ENCODE data around the gene ZNF792. TPM values are rescaled to one million over a fixed set of nuclear protein-coding genes. Genes with fewer than 3 reads are reported as not detected.

The ZNF792 gene
- total RNA-seq, 1 experiment from 2014 or later = 15.4 TPM

- ChIA-PET CTCF (no interaction called here), POLR2A (ENCODE audit: low non-redundant PET) (interaction anchor here (0.6 kb wide), 1 partner anchor 17 kb away, joined by 3 read pairs; no protein-coding TSS in a partner anchor)
- intact Hi-C loops (cut with micrococcal nuclease; ENCODE audit: unreplicated experiment) = no loop called here
These were observed 33.1 kb upstream of the ZNF792 start for GRCh38 chr19:34997071-34997617.

DNA sequence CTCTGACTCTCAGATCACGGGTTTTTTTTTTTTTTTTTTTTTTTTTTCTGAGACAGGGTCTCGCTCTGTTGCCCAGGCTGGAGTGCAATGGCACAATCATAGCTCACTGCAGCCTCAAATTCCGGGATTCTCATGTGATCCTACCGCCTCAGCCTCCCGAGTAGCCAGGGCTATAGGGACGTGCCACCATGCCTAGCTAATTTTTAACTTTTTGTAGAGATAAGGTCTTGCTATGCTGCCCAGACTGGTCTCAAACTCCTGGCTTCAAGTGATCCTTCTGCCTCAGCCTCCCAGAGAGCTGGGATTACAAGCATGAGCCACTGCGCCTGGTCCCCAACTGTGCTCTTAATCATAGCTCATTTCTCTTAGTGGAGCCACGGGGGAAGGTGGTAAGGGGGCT, 31.5 kb upstream of the ZNF792 start:
- no TSS peak for BruUV-seq (replicated peaks)
- Histone ChIP-seq H3K4me3 (ENCODE audit: low read depth, low read length, poor library complexity, severe bottlenecking) (no peak overlapping the region), H3K27me3 (replicated peaks; ENCODE audit: insufficient read depth, low read depth, low read length, poor library complexity) (no peaks in the 10 kb centered on the region), H3K27ac (ENCODE audit: low read depth, low read length, poor library complexity, severe bottlenecking) (no peak overlapping the region), H3K36me3 (ENCODE audit: insufficient read depth, low read length, poor library complexity, severe bottlenecking) (no peaks in the 10 kb centered on the region), H3K9me3 (ENCODE audit: low read depth, low read length, poor library complexity, severe bottlenecking) (no peaks in the 10 kb centered on the region), H3K4me1 (ENCODE audit: insufficient read depth, low read length, poor library complexity, severe bottlenecking) (peaks cover 9% of the 10 kb centered on the region)
- CTCF ChIA-PET = no interaction called here
- POLR2A ChIA-PET (ENCODE audit: low non-redundant PET) = no interaction called here
- TF ChIP-seq CTCF (conservative IDR thresholded peaks at IDR 0.05; ENCODE audit: low read depth, low read length) = no peak
- no peak for TF ChIP-seq EZH2 (IDR thresholded peaks at IDR 0.05; ENCODE audit: borderline replicate concordance, low read depth, low read length, poor library complexity, severe bottlenecking)
- DNase-seq (ENCODE audit: low spot score) = no peak
- intact Hi-C loops (cut with micrococcal nuclease; ENCODE audit: unreplicated experiment) = no loop called here

More at GRCh38 chr19:34997071-34997617, 33.1 kb upstream of the ZNF792 start:
- DNase-seq (ENCODE audit: low spot score) = no peak
- BruUV-seq (replicated peaks) = no TSS peak
- Histone ChIP-seq H3K9me3 (ENCODE audit: low read depth, low read length, poor library complexity, severe bottlenecking) (no peaks in the 10 kb centered on the region), H3K27ac (ENCODE audit: low read depth, low read length, poor library complexity, severe bottlenecking) (peak overlapping the region; percentile 37), H3K4me1 (ENCODE audit: insufficient read depth, low read length, poor library complexity, severe bottlenecking) (peaks cover 12% of the 10 kb centered on the region), H3K27me3 (replicated peaks; ENCODE audit: insufficient read depth, low read depth, low read length, poor library complexity) (no peaks in the 10 kb centered on the region), H3K4me3 (ENCODE audit: low read depth, low read length, poor library complexity, severe bottlenecking) (no peak overlapping the region), H3K36me3 (ENCODE audit: insufficient read depth, low read length, poor library complexity, severe bottlenecking) (peaks cover 3% of the 10 kb centered on the region)
- no peak for TF ChIP-seq EZH2 (IDR thresholded peaks at IDR 0.05; ENCODE audit: borderline replicate concordance, low read depth, low read length, poor library complexity, severe bottlenecking)
- TF ChIP-seq CTCF (conservative IDR thresholded peaks at IDR 0.05; ENCODE audit: low read depth, low read length) = no peak

- Histone ChIP-seq H3K27me3 (replicated peaks; ENCODE audit: insufficient read depth, low read depth, low read length, poor library complexity) (no peaks in the 10 kb centered on the region), H3K27ac (ENCODE audit: low read depth, low read length, poor library complexity, severe bottlenecking) (no peak overlapping the region), H3K4me3 (ENCODE audit: low read depth, low read length, poor library complexity, severe bottlenecking) (no peak overlapping the region), H3K4me1 (ENCODE audit: insufficient read depth, low read length, poor library complexity, severe bottlenecking) (peaks cover 8% of the 10 kb centered on the region), H3K36me3 (ENCODE audit: insufficient read depth, low read length, poor library complexity, severe bottlenecking) (no peaks in the 10 kb centered on the region), H3K9me3 (ENCODE audit: low read depth, low read length, poor library complexity, severe bottlenecking) (no peaks in the 10 kb centered on the region)
- TF ChIP-seq EZH2 (IDR thresholded peaks at IDR 0.05; ENCODE audit: borderline replicate concordance, low read depth, low read length, poor library complexity, severe bottlenecking) = no peak
- no peak for TF ChIP-seq CTCF (conservative IDR thresholded peaks at IDR 0.05; ENCODE audit: low read depth, low read length)
- ChIA-PET CTCF (no interaction called here), POLR2A (ENCODE audit: low non-redundant PET) (no interaction called here)
- DNase-seq (ENCODE audit: low spot score) = no peak
- intact Hi-C loops (cut with micrococcal nuclease; ENCODE audit: unreplicated experiment) = no loop called here
- no TSS peak for BruUV-seq (replicated peaks)
These were observed 30.9 kb upstream of the ZNF792 start for GRCh38 chr19:34994643-34995541.

All from A673 (cell line).